CD4-positive, alpha-beta T cell treated with Interleukin-6 for 4 hours (primary cell): Measurements from ENCODE around the gene SLC22A17.
"Not testable (repeated sequence)": the region's sequence is repeated elsewhere in the genome, so short reads cannot be mapped to it uniquely, and the experiment has no call there.

ENCODE experiments used
- DNase-seq: peaks from one replicate; pipeline ENCODE4 v3.0.0-alpha.2; 2020; ENCODE audit warnings: mixed read lengths

The SLC22A17 gene

GRCh38 chr14:23352506-23353432 is at the start of gene SLC22A17:
Gene SLC22A17, minus strand, starts transcription at chr14:23352887.
- DNase-seq, result peak; percentile 74

DNA sequence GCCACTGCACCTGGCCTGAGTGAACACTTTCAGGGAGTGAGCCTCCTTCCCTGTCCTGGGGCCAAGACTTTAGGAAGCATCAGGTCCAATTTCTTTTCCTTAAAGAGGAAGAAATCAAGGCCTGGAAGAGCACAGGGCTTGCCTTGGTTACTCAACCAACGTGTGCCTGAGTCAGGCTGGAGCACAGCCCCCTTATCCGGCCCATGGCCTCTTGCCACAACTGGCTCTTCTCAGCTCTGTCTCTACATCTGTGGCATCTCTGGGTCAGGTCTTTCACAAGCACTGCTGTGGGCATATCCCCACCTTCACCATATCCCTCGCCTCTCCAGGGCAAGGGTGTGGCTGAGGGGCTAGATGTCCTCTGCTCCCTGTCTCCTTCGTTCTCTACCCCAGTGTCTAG is 48.6 kb upstream of the SLC22A17 start:
- no peak for DNase-seq

- DNase-seq, result not testable (repeated sequence)
Observed at GRCh38 chr14:23400496-23401149, 47.9 kb upstream of the SLC22A17 start.

DNA sequence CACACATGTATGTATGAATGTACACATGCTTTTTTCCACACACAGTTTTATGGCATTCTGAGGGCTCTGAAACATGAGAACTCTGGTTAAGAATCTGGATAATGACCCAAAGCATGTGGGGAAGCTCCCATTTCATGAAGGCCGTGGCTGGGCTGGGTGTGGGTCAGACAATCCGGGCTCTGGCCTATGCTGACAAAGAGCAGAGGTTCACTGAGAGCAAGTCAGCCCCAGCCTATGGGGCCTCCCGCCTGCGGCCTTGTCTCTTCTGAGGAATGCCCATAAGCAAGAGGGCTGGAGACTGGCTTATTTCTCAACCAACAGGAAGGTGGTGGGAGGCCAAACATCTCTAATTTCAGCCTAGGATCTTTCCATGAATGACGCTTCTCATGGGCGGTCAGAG is 46.9 kb upstream of the SLC22A17 start:
- no peak for DNase-seq

DNA sequence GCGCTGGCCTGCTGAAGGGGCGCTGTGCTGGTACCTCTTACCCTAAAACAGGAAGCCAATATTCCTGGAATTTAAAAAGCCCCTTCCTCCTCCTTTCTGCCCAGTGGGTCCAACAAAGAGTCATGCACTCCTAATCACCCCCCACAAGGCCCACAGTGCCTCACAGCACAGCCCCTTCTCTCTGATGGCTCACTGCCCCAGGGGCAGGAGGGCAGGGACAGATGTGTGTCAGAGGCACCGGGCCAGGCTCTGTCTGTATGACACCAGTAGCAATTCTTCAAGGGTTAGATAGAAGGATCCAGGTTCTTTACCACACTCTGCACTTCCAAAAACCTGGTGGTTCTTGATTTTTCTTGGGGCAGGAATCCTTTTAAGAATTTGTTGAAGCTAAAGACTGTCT is 46.4 kb upstream of the SLC22A17 start:
- DNase-seq, result no peak

- no peak for DNase-seq
Observed at GRCh38 chr14:23398348-23398747, 45.7 kb upstream of the SLC22A17 start.

DNA sequence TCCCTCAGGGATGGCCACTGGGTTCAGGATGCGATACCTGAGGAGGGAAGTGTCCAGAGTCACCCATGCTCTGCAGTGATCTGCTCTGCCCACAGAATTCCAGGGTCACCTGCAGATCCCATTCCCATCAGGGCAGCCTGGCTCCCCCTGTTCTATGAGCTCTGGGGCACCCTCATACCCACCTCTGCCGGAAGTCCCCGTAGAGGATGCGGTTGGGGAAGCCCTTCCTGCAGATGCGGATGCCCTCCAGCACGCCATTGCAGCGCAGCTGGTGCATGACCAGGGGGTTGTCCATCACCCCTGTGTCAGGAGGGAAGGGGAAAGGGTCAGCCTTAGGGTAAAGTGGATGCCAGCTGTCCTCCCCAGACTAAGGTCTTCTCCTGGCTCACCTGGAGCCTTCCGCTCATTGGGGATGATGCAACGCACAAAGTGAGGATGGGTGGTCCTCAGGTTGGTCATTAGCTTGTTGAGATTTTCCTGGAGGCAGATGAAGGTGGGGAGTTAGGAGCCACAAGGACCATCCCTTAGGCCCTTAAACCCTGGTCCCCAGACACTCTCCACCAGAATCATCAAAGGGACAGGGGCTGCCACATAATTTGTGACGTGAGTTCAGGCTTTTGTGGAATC is 44.2 kb upstream of the SLC22A17 start:
- DNase-seq, result no peak

GRCh38 chr14:23396126-23396525 is 43.4 kb upstream of the SLC22A17 start:
- no peak for DNase-seq

GRCh38 chr14:23392613-23393012 is 39.9 kb upstream of the SLC22A17 start:
- DNase-seq, result no peak

DNA sequence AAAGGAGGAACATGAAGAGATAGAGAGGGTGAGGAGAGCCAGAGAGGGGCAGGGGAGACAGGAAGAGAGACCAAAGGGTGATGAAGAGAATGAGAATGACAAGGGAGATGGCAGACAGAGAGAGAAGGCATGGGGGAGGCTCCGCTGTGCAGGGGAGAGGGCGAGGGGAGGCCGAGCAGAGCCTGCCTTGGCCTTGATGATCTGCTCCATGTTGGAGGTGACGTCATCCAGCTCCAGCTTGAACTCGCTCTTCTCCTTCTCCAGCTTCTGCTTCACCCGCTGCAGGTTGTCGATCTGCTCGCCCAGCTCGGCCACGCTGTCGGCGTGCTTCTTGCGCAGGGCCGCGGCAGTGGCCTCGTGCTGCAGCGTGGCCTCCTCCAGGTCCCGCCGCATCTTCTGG is 37.2 kb upstream of the SLC22A17 start:
- not testable (repeated sequence) for DNase-seq

DNA sequence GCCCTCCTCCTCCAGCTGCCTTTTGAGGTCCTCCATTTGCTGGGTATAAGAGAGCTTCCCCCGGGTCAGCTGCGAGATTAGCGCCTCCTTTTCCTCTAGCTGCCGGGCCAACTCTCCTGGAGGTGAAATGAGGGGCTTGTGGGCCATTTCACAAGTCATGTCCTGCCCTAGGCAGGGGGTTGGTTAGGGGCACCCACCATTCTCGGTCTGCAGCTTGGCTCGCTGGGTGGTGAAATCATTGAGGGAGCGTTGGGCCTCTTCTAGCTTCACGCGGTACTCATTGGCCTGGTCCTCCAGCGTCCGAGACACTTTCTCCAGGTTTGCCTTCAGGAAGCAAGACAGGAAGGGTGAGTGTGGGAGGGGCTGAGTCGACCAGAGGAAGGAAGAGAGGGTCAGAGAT is 36.7 kb upstream of the SLC22A17 start:
- no peak for DNase-seq

- no peak for DNase-seq
Observed at GRCh38 chr14:23388996-23389395, 36.3 kb upstream of the SLC22A17 start.

GRCh38 chr14:23387916-23388882 is 35.5 kb upstream of the SLC22A17 start:
- no peak for DNase-seq

DNA sequence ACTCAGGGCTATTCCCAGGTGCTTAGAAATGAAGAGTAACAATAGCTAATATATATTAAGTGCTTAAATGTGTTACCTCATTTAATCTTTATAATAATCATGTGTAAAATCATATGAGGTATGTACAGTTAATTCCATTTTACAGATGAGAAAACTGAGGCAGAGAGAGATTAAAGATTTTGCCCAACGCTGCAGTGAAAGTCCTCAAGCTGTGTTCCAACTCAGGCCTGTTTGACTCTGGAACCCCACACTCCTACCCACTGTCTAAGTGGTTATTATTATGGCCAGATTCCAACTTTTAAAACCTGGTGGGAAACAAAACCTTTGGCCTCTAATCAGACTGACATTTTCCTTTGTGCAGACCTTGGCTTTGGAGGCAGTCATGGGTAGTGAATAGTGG is 34.3 kb upstream of the SLC22A17 start:
- no peak for DNase-seq

- DNase-seq, result not testable (repeated sequence)
Observed at GRCh38 chr14:23386266-23386657, 33.6 kb upstream of the SLC22A17 start.

DNA sequence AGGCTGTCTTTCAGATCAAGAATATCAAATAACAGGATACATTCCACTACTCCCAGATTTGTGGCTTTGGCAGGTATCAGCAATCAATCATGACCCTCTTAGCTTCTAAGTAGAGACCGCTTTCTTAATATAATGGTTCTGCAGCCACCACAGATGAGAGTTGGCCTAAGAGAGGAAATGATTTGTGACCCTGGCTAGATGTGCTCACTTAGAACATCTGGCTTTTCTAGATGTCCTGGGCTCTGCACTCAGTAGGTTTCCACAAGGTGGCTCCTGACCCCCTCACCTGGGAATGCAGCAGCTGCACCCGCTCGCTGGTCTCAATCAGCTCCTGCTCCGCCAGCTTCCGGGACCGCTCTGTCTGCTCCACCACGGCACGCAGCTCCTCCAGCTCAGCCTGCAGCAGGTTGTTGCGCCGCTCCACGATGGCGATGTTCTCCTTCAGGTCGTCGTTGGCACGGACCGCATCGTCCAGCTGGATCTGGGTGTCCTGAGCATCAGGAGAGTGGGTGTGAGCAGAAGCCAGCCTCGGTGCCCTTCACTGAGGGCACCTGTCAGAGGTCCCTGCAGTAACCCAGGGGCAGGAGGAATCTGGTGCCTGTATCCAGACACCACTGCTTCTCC is 33.1 kb upstream of the SLC22A17 start:
- DNase-seq, result no peak

- no peak for DNase-seq
Observed at GRCh38 chr14:23385244-23385641, 32.6 kb upstream of the SLC22A17 start.

DNA sequence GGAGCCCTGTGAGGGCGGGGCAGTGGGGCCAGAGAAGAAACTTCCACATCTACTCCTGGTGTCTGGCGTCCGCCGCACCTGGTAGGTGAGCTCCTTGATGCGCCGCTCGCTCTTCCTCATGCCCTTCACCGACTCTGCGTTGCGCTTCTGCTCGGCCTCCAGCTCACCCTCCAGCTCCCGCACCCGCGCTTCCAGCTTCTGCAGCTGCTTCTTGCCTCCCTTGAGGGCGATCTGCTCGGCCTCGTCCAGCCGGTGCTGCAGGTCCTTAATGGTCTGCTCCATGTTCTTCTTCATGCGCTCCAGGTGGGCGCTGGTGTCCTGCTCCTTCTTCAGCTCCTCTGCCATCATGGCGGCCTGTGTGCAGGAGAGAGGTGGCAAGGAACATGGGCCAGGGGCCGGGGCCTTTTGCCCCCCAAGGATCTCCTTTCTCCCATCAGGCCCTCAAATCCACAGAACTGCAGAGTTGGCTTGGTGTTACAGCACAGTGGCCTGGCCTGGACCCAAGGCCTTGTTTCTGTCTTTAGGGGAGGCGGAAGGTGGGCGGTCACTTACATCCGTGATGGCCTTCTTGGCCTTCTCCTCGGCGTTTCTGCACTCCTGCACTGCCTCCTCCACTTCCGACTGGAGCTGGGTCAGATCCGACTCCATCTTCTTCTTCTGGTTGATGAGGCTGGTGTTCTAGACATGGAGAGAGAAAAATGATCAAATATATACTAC is 31.8 kb upstream of the SLC22A17 start:
- DNase-seq, result no peak

- DNase-seq, result no peak
Observed at GRCh38 chr14:23382731-23383440, 30.2 kb upstream of the SLC22A17 start.

- DNase-seq, result no peak
Observed at GRCh38 chr14:23382276-23382675, 29.6 kb upstream of the SLC22A17 start.

DNA sequence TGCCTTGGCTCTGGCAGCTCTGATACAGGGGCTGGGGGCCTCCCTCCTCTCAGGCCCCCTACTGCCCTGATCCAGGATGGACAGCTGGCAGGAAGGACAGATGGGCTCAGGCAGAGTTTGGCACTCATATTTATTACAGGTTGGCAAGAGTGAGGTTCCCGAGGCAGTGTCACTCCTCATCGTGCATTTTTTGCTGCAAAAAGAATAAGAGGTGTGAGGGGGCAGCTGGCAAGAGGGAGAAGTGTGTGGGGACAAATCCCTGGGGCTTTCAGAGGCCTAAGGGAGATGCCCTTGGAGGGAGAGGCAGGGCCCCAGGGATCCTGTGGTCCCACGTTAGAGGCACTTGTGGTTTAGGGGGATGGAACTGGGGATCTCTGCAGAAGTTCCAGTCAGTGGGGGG is 29.2 kb upstream of the SLC22A17 start:
- DNase-seq, result no peak
